Upper lobe of right lung (tissue), 1 donor: ENCODE data around the gene TPPP. TPM values are rescaled to one million over a fixed set of nuclear protein-coding genes. Genes with fewer than 3 reads are reported as not detected.

Experiments used
- ATAC-seq: fragments of 200-7000 bp; cut with Tn5 transposase; one replicate; pipeline ENCODE4 v1.9.1; 2020; ENCODE audit warnings: mild to moderate bottlenecking, moderate library complexity
- DNase-seq: peaks from one replicate; pipeline ENCODE4 v3.0.0-alpha.2; 2020
- H3K27ac ChIP-seq: fragments of 200-600 bp; one replicate; pipeline ENCODE4 v1.8.0; 2022
- H3K27me3 ChIP-seq: fragments of 200-600 bp; one replicate; pipeline ENCODE4 v1.8.0; 2022; ENCODE audit warnings: mild to moderate bottlenecking
- H3K36me3 ChIP-seq: fragments of 200-600 bp; one replicate; pipeline ENCODE4 v1.8.0; 2022
- H3K4me1 ChIP-seq: fragments of 200-600 bp; one replicate; pipeline ENCODE4 v1.8.0; 2022
- H3K4me3 ChIP-seq: fragments of 200-600 bp; one replicate; pipeline ENCODE4 v1.8.0; 2022; ENCODE audit warnings: mild to moderate bottlenecking
- H3K9me3 ChIP-seq: fragments of 200-600 bp; one replicate; pipeline ENCODE4 v1.8.0; 2022
- CTCF ChIP-seq: fragments of 200-600 bp; IDR thresholded peaks from one replicate; pipeline ENCODE4 v1.8.0; 2022; ENCODE audit warnings: antibody characterized with exemption
- intact Hi-C: fragments of 100-400 bp; cut with DNase I; formaldehyde crosslinking; loops from one replicate; pipeline ENCODE4 v1.11.0; 2022
- total RNA-seq: library from RNA; stranded (reverse); fragmentation: NEBNext Ultra II Directional; extraction: Animal tissue kit (Norgen Biotek cat#: 25700); gene quantifications from one replicate; pipeline ENCODE4 v1.2.1, GENCODE V29; 2021
- donor health status: DM: no; HTN: yes; CAD: no; lungs with severe emphysema.

The TPPP gene
- total RNA-seq, 1 donor from 2014 or later = 16.1 TPM

GRCh38 chr5:665956-666711 is 27.0 kb downstream of the TPPP start:
- no peak overlapping the region for H3K4me3 ChIP-seq
- H3K27me3 ChIP-seq = no peaks in the 10 kb centered on the region
- no peaks in the 10 kb centered on the region for H3K4me1 ChIP-seq
- no peak overlapping the region for H3K27ac ChIP-seq
- ATAC-seq = no peak
- no peak for TF ChIP-seq CTCF
- DNase-seq = no peak
- peaks cover 19% of the 10 kb centered on the region for H3K36me3 ChIP-seq
- intact Hi-C loops = no loop called here
- no peaks in the 10 kb centered on the region for H3K9me3 ChIP-seq

GRCh38 chr5:665541-665955 is 27.6 kb downstream of the TPPP start:
- no peaks in the 10 kb centered on the region for H3K27me3 ChIP-seq
- no peak overlapping the region for H3K4me3 ChIP-seq
- ATAC-seq (no peak), DNase-seq (no peak)
- no peaks in the 10 kb centered on the region for H3K4me1 ChIP-seq
- no peak overlapping the region for H3K27ac ChIP-seq
- TF ChIP-seq CTCF = no peak
- intact Hi-C loops = no loop called here
- H3K36me3 ChIP-seq = peaks cover 19% of the 10 kb centered on the region
- no peaks in the 10 kb centered on the region for H3K9me3 ChIP-seq

GRCh38 chr5:664994-665360 is 28.2 kb downstream of the TPPP start:
- Histone ChIP-seq H3K4me3 (no peak overlapping the region), H3K27ac (no peak overlapping the region), H3K27me3 (no peaks in the 10 kb centered on the region), H3K36me3 (peaks cover 19% of the 10 kb centered on the region), H3K9me3 (no peaks in the 10 kb centered on the region), H3K4me1 (no peaks in the 10 kb centered on the region)
- DNase-seq = no peak
- ATAC-seq = no peak
- intact Hi-C loops = no loop called here
- TF ChIP-seq CTCF = no peak

GRCh38 chr5:664343-664993 is 28.7 kb downstream of the TPPP start:
- DNase-seq (no peak), ATAC-seq (no peak)
- Histone ChIP-seq H3K36me3 (peaks cover 19% of the 10 kb centered on the region), H3K4me3 (no peak overlapping the region), H3K27ac (no peak overlapping the region), H3K27me3 (no peaks in the 10 kb centered on the region), H3K9me3 (no peaks in the 10 kb centered on the region), H3K4me1 (no peaks in the 10 kb centered on the region)
- no peak for TF ChIP-seq CTCF
- intact Hi-C loops = no loop called here

- H3K4me1 ChIP-seq = no peaks in the 10 kb centered on the region
- H3K27me3 ChIP-seq = no peaks in the 10 kb centered on the region
- no peak overlapping the region for H3K4me3 ChIP-seq
- no peaks in the 10 kb centered on the region for H3K9me3 ChIP-seq
- TF ChIP-seq CTCF = no peak
- peaks cover 19% of the 10 kb centered on the region for H3K36me3 ChIP-seq
- no peak overlapping the region for H3K27ac ChIP-seq
- ATAC-seq (peak; percentile 9), DNase-seq (no peak)
- intact Hi-C loops = no loop called here
Observed at GRCh38 chr5:663436-664342, 29.5 kb downstream of the TPPP start.
